Osteoblast (primary cell): ENCODE data around the gene TNFRSF1A. TPM values are rescaled to one million over a fixed set of nuclear protein-coding genes. Genes with fewer than 3 reads are reported as not detected.

Source experiments
- DNase-seq: peaks from one replicate; pipeline ENCODE4 v3.0.0; 2011; ENCODE audit warnings: low spot score, mixed read lengths; ENCODE audit not compliant: insufficient read length; ENCODE audit errors: missing footprints
- H2AFZ ChIP-seq: 2 replicates; pipeline ENCODE4 v1.6.0; 2011; ENCODE audit warnings: mild to moderate bottlenecking, low read length
- H3K27ac ChIP-seq: 2 replicates; pipeline ENCODE4 v1.5.1; 2011; ENCODE audit warnings: mild to moderate bottlenecking, low read depth, low read length, moderate library complexity
- H3K27me3 ChIP-seq: 2 replicates; pipeline ENCODE4 v1.6.0; 2012; ENCODE audit warnings: mild to moderate bottlenecking, control low read depth, inconsistent platforms, low read length, moderate library complexity; ENCODE audit not compliant: insufficient read depth
- H3K36me3 ChIP-seq: 2 replicates; pipeline ENCODE4 v1.5.1; 2011; ENCODE audit warnings: mild to moderate bottlenecking, low read length, control low read depth, moderate library complexity; ENCODE audit not compliant: insufficient read depth
- H3K4me1 ChIP-seq: 2 replicates; pipeline ENCODE4 v1.5.1; 2011; ENCODE audit warnings: mild to moderate bottlenecking, low read length, control low read depth, moderate library complexity; ENCODE audit not compliant: insufficient read depth
- H3K4me2 ChIP-seq: 2 replicates; pipeline ENCODE4 v1.6.0; 2011; ENCODE audit warnings: mild to moderate bottlenecking, low read length; ENCODE audit not compliant: insufficient read depth
- H3K4me3 ChIP-seq: fragments of 200-600 bp; sonication (generic); 3 replicates; pipeline ENCODE4 v1.5.1; 2012; ENCODE audit warnings: mild to moderate bottlenecking, low read length, inconsistent platforms; ENCODE audit not compliant: insufficient read depth
- H3K79me2 ChIP-seq: 2 replicates; pipeline ENCODE4 v1.6.0; 2012; ENCODE audit warnings: mild to moderate bottlenecking, low read length, control low read depth, inconsistent platforms; ENCODE audit not compliant: insufficient read depth
- H3K9me3 ChIP-seq: 2 replicates; pipeline ENCODE4 v1.5.1; 2011; ENCODE audit warnings: low read depth, low read length, control low read depth
- H4K20me1 ChIP-seq: 2 replicates; pipeline ENCODE4 v1.6.0; 2012; ENCODE audit warnings: mild to moderate bottlenecking, low read length, control low read depth; ENCODE audit not compliant: insufficient read depth
- CTCF ChIP-seq: IDR thresholded peaks from 2 replicates; pipeline ENCODE4 v1.5.1; 2011; ENCODE audit warnings: mild to moderate bottlenecking, low read depth, low read length, moderate library complexity; ENCODE audit errors: extremely low read depth
- total RNA-seq: library from RNA; depleted of rRNA; stranded (reverse); fragments of >200 nt; gene quantifications from 2 replicates; pipeline ENCODE4 v1.2.3, GENCODE V29; 2012

TNFRSF1A gene
- total RNA-seq, 1 donor: 228 TPM

DNA sequence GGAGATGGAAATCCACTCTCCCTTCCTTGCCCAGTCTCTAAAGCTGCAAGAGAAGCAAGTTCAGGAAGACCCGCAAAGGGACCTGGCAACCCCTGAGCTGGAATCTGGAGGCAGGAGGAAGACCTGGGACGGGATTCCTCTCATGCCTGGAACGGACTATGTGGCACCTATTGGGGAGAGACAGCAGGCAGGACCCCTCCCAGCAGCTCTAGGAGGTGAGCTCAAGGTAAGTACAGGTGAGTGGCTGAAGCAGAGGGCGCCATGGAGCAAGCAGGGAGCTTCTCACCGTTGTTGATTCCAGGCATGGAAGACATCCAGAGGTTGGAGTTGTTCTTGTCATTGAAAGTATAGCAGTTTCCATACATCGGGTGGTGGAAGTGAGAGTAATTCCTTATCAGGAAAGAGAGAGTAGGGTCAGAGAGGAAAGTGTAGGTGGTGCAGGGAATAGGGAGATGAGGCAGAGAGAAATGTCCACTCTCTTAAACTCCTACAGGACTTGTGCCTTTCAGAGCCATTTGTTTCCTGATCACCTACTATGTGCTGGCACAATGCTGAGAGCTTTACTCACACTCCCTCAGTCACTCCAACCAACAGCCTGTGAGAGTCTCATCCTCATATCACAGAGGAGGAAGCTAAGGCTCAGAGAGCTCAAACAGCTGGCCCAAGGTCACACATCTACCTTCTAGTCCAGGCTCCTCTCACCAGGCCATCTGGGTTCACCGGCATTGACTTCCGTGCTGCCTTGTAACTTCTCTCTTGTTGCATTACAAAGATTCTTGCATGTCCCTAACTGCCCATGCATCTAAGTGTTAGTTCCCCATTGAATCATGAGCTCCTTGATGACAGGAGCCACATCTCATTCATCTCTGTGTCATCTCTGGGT is 13.9 kb upstream of the TNFRSF1A start:
- Histone ChIP-seq H3K4me2 (no peak overlapping the region), H3K79me2 (no peaks in the 10 kb centered on the region), H3K4me1 (no peaks in the 10 kb centered on the region), H3K9me3 (no peaks in the 10 kb centered on the region), H4K20me1 (no peaks in the 10 kb centered on the region), H2AFZ (no peak overlapping the region), H3K27me3 (peaks cover 2% of the 10 kb centered on the region), H3K36me3 (no peaks in the 10 kb centered on the region), H3K27ac (no peak overlapping the region), H3K4me3 (no peak overlapping the region)
- no peak for TF ChIP-seq CTCF
- DNase-seq: no peak

DNA sequence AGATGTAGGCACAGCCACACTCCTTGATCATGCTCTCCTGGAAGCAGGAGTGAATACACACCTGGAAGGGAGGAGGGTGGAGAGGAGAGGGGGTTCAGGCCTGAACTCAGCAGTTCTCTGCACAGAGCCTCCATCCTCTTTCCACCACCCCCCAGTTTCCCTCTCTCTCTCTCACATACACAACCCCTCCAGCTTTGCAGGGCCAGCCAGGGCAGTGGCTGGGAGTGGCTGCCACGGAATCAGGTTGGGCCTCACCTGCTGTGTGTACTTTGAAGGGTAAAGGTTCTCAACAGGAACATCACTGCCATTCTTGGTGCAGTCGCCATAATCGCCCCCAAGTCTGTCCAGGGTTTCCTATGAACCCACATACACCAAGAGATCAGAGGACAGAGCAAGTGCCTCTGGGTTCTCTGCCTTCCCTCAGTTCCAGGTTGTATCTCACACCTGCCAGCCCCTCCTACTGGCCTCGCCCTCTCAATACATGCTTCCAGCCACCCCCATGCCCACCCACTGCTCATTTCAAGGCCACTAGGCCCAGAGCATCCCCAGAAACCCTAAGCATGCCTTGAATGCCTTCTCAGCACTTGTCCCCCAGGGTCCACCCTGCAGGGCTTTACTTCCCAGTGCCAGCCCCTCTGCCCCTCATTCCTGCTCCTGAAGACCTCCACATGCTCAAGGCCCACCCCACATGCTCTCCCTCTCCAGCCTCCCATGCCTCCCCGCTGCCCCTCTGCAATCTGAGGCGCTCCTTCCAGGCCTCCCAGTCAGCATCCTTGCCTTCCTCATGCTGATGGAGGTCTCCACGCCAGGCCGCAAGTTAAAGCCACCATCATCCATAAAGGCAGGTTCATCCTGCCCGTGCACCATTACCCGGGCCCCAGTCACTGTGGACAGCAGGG is 12.9 kb upstream of the TNFRSF1A start:
- Histone ChIP-seq H3K4me2 (no peak overlapping the region), H3K9me3 (no peaks in the 10 kb centered on the region), H3K4me3 (no peak overlapping the region), H3K4me1 (no peaks in the 10 kb centered on the region), H4K20me1 (no peaks in the 10 kb centered on the region), H3K27ac (no peak overlapping the region), H3K27me3 (peaks cover 2% of the 10 kb centered on the region), H2AFZ (no peak overlapping the region), H3K79me2 (no peaks in the 10 kb centered on the region), H3K36me3 (no peaks in the 10 kb centered on the region)
- no peak for TF ChIP-seq CTCF
- peak; percentile 62 for DNase-seq

- Histone ChIP-seq H4K20me1 (no peaks in the 10 kb centered on the region), H3K27ac (no peak overlapping the region), H3K27me3 (peaks cover 2% of the 10 kb centered on the region), H3K4me2 (no peak overlapping the region), H2AFZ (peak overlapping the region; percentile 56), H3K79me2 (no peaks in the 10 kb centered on the region), H3K9me3 (no peaks in the 10 kb centered on the region), H3K4me1 (peaks cover 3% of the 10 kb centered on the region), H3K4me3 (no peak overlapping the region), H3K36me3 (no peaks in the 10 kb centered on the region)
- DNase-seq: peak; percentile 46
- no peak for TF ChIP-seq CTCF
Measured at GRCh38 chr12:6352193-6353173, 10.6 kb upstream of the TNFRSF1A start.
